ENCODE results near the gene HOXC4. TPM values are rescaled to one million over a fixed set of nuclear protein-coding genes. Genes with fewer than 3 reads are reported as not detected.
"Not testable (repeated sequence)": the region's sequence is repeated elsewhere in the genome, so short reads cannot be mapped to it uniquely, and the experiment has no call there.

Gene HOXC4
- total and polyA plus RNA-seq, 2 donors (not counting 1 experiment from before 2014, with no cell fraction given) = 0.17 TPM

- Histone ChIP-seq H3K4me1 (ENCODE audit: control insufficient read depth, extremely low read depth, insufficient read depth, low read length) (no peaks in the 10 kb centered on the region), H3K4me2 (ENCODE audit: extremely low read depth, insufficient read depth, low read length) (no peak overlapping the region), H3K36me3 (ENCODE audit: control insufficient read depth, insufficient read depth, low read length) (no peaks in the 10 kb centered on the region), H3K9ac (ENCODE audit: insufficient read depth, low read length) (no peak overlapping the region), H3K27me3 (ENCODE audit: control insufficient read depth, insufficient read depth, low read length) (no peaks in the 10 kb centered on the region), H3K27ac (ENCODE audit: insufficient read depth, low read length) (no peak overlapping the region), H4K20me1 (ENCODE audit: control insufficient read depth, extremely low read depth, insufficient read depth, low read length) (no peaks in the 10 kb centered on the region), H2AFZ (ENCODE audit: low read length) (no peak overlapping the region), H3K9me3 (ENCODE audit: control insufficient read depth, insufficient read depth, low read depth, low read length) (no peaks in the 10 kb centered on the region), H3K4me3 (replicated peaks in 1 of 4; ENCODE audit: control extremely low read depth in 1 of 4, insufficient read depth in 1 of 4, low read depth in 3 of 4, low read length in 4 of 4) (no peak overlapping the region), H3K79me2 (ENCODE audit: control insufficient read depth, insufficient read depth, low read length) (no peaks in the 10 kb centered on the region)
- DNase-seq (ENCODE audit: low read depth in 2 of 2) = no peak
- TF ChIP-seq CTCF (conservative IDR thresholded peaks at IDR 0.05 in 1 of 2, IDR thresholded peaks at IDR 0.05 in 1 of 2; ENCODE audit: low read depth in 1 of 2, low read length in 2 of 2) (no peak), EZH2 (IDR thresholded peaks at IDR 0.05; ENCODE audit: low read length, missing control alignments) (no peak)
Observed at GRCh38 chr12:54074308-54074707, 20.7 kb downstream of the HOXC4 start.

GRCh38 chr12:54075409-54075808 lies 21.8 kb downstream of the HOXC4 start:
- DNase-seq (ENCODE audit: low read depth in 2 of 2) = no peak
- TF ChIP-seq EZH2 (IDR thresholded peaks at IDR 0.05; ENCODE audit: low read length, missing control alignments) (no peak), CTCF (conservative IDR thresholded peaks at IDR 0.05 in 1 of 2, IDR thresholded peaks at IDR 0.05 in 1 of 2; ENCODE audit: low read depth in 1 of 2, low read length in 2 of 2) (no peak)
- Histone ChIP-seq H3K4me3 (replicated peaks in 1 of 4; ENCODE audit: control extremely low read depth in 1 of 4, insufficient read depth in 1 of 4, low read depth in 3 of 4, low read length in 4 of 4) (no peak overlapping the region), H3K4me1 (ENCODE audit: control insufficient read depth, extremely low read depth, insufficient read depth, low read length) (no peaks in the 10 kb centered on the region), H3K9me3 (ENCODE audit: control insufficient read depth, insufficient read depth, low read depth, low read length) (no peaks in the 10 kb centered on the region), H3K79me2 (ENCODE audit: control insufficient read depth, insufficient read depth, low read length) (no peaks in the 10 kb centered on the region), H3K9ac (ENCODE audit: insufficient read depth, low read length) (no peak overlapping the region), H3K4me2 (ENCODE audit: extremely low read depth, insufficient read depth, low read length) (no peak overlapping the region), H3K27me3 (ENCODE audit: control insufficient read depth, insufficient read depth, low read length) (no peaks in the 10 kb centered on the region), H3K27ac (ENCODE audit: insufficient read depth, low read length) (no peak overlapping the region), H2AFZ (ENCODE audit: low read length) (no peak overlapping the region), H3K36me3 (ENCODE audit: control insufficient read depth, insufficient read depth, low read length) (no peaks in the 10 kb centered on the region), H4K20me1 (ENCODE audit: control insufficient read depth, extremely low read depth, insufficient read depth, low read length) (no peaks in the 10 kb centered on the region)

GRCh38 chr12:54075974-54076373 lies 22.3 kb downstream of the HOXC4 start:
- Histone ChIP-seq H3K27ac (ENCODE audit: insufficient read depth, low read length) (no peak overlapping the region), H3K27me3 (ENCODE audit: control insufficient read depth, insufficient read depth, low read length) (no peaks in the 10 kb centered on the region), H2AFZ (ENCODE audit: low read length) (no peak overlapping the region), H3K9ac (ENCODE audit: insufficient read depth, low read length) (no peak overlapping the region), H3K4me1 (ENCODE audit: control insufficient read depth, extremely low read depth, insufficient read depth, low read length) (no peaks in the 10 kb centered on the region), H3K36me3 (ENCODE audit: control insufficient read depth, insufficient read depth, low read length) (no peaks in the 10 kb centered on the region), H3K4me3 (replicated peaks in 1 of 4; ENCODE audit: control extremely low read depth in 1 of 4, insufficient read depth in 1 of 4, low read depth in 3 of 4, low read length in 4 of 4) (no peak overlapping the region), H3K9me3 (ENCODE audit: control insufficient read depth, insufficient read depth, low read depth, low read length) (no peaks in the 10 kb centered on the region), H3K79me2 (ENCODE audit: control insufficient read depth, insufficient read depth, low read length) (no peaks in the 10 kb centered on the region), H4K20me1 (ENCODE audit: control insufficient read depth, extremely low read depth, insufficient read depth, low read length) (no peaks in the 10 kb centered on the region), H3K4me2 (ENCODE audit: extremely low read depth, insufficient read depth, low read length) (no peak overlapping the region)
- no peak for DNase-seq (ENCODE audit: low read depth in 2 of 2)
- TF ChIP-seq CTCF (conservative IDR thresholded peaks at IDR 0.05 in 1 of 2, IDR thresholded peaks at IDR 0.05 in 1 of 2; ENCODE audit: low read depth in 1 of 2, low read length in 2 of 2) (no peak), EZH2 (IDR thresholded peaks at IDR 0.05; ENCODE audit: low read length, missing control alignments) (no peak)

- H3K27ac ChIP-seq (ENCODE audit: insufficient read depth, low read length); H4K20me1 ChIP-seq (ENCODE audit: control insufficient read depth, extremely low read depth, insufficient read depth, low read length); H3K9me3 ChIP-seq (ENCODE audit: control insufficient read depth, insufficient read depth, low read depth, low read length); H2AFZ ChIP-seq (ENCODE audit: low read length); H3K79me2 ChIP-seq (ENCODE audit: control insufficient read depth, insufficient read depth, low read length); H3K4me3 ChIP-seq (replicated peaks in 1 of 4; ENCODE audit: control extremely low read depth in 1 of 4, insufficient read depth in 1 of 4, low read depth in 3 of 4, low read length in 4 of 4); H3K4me2 ChIP-seq (ENCODE audit: extremely low read depth, insufficient read depth, low read length); H3K36me3 ChIP-seq (ENCODE audit: control insufficient read depth, insufficient read depth, low read length); DNase-seq (ENCODE audit: low read depth in 2 of 2); H3K9ac ChIP-seq (ENCODE audit: insufficient read depth, low read length); H3K27me3 ChIP-seq (ENCODE audit: control insufficient read depth, insufficient read depth, low read length); H3K4me1 ChIP-seq (ENCODE audit: control insufficient read depth, extremely low read depth, insufficient read depth, low read length): not testable (repeated sequence)
Observed at GRCh38 chr12:54077843-54078242, 24.2 kb downstream of the HOXC4 start.

GRCh38 chr12:54079115-54079514 lies 25.5 kb downstream of the HOXC4 start:
- H3K27ac ChIP-seq (ENCODE audit: insufficient read depth, low read length); H3K4me2 ChIP-seq (ENCODE audit: extremely low read depth, insufficient read depth, low read length): not testable (repeated sequence)

More at GRCh38 chr12:54079115-54079514, 25.5 kb downstream of the HOXC4 start:
- H2AFZ ChIP-seq (ENCODE audit: low read length); H3K36me3 ChIP-seq (ENCODE audit: control insufficient read depth, insufficient read depth, low read length); H3K4me3 ChIP-seq (replicated peaks in 1 of 4; ENCODE audit: control extremely low read depth in 1 of 4, insufficient read depth in 1 of 4, low read depth in 3 of 4, low read length in 4 of 4); H3K27me3 ChIP-seq (ENCODE audit: control insufficient read depth, insufficient read depth, low read length); DNase-seq (ENCODE audit: low read depth in 2 of 2); H3K79me2 ChIP-seq (ENCODE audit: control insufficient read depth, insufficient read depth, low read length); H3K9me3 ChIP-seq (ENCODE audit: control insufficient read depth, insufficient read depth, low read depth, low read length); H3K4me1 ChIP-seq (ENCODE audit: control insufficient read depth, extremely low read depth, insufficient read depth, low read length); H4K20me1 ChIP-seq (ENCODE audit: control insufficient read depth, extremely low read depth, insufficient read depth, low read length); H3K9ac ChIP-seq (ENCODE audit: insufficient read depth, low read length): not testable (repeated sequence)

Measured in fibroblast of lung (primary cell).